ENCODE data around the gene WWC2.

DNA sequence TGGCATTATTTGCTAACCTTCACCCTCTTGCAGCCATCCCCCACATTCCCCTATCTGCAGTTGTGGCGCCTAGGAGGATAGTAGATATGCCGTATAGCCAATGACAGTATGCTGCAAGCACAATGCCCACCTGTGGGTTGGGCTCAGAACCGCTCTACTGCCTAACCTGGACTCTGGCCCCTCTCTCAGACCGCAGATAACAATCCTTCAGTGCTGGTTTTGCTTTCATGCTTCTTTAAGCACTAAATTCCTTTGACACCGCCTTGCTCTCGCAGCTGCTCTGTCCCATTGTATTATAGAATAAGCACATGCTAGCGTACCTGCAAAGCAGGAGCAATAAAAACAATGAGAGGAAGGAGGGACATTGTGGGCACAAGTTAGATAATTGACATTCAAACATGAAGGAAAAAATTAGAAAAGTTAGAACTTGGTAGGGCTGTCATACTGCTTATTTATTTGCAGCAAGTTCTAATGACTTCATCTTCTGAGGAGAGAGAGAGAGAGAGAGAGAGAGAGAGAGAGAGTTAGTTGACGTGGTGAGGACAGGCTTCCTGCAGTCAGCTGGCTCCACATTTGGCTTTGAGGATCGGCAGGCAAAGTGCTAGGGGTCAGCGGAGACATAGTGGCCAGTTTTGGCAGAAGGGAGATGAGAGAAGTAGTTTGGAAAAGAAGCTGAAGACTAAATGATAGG, 55.8 kb downstream of the WWC2 start:
- TF ChIP-seq, protein P1, sequence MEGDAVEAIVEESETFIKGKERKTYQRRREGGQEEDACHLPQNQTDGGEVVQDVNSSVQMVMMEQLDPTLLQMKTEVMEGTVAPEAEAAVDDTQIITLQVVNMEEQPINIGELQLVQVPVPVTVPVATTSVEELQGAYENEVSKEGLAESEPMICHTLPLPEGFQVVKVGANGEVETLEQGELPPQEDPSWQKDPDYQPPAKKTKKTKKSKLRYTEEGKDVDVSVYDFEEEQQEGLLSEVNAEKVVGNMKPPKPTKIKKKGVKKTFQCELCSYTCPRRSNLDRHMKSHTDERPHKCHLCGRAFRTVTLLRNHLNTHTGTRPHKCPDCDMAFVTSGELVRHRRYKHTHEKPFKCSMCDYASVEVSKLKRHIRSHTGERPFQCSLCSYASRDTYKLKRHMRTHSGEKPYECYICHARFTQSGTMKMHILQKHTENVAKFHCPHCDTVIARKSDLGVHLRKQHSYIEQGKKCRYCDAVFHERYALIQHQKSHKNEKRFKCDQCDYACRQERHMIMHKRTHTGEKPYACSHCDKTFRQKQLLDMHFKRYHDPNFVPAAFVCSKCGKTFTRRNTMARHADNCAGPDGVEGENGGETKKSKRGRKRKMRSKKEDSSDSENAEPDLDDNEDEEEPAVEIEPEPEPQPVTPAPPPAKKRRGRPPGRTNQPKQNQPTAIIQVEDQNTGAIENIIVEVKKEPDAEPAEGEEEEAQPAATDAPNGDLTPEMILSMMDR (IDR thresholded peaks at IDR 0.05; ENCODE audit: poor library complexity), result no peak
- no peak for TF ChIP-seq EZH2 (IDR thresholded peaks at IDR 0.05; ENCODE audit: borderline replicate concordance)
